Erythroblast (primary cell): ENCODE measurements around the gene CXorf58.

ENCODE experiments used
- DNase-seq, 2 experiments: peaks; one replicate each; lab custom pipeline; 2025; lab: John Stamatoyannopoulos, UW
- GATA1 ChIP-seq: IDR thresholded peaks from 2 replicates; pipeline ENCODE4 v1.6.1; 2011; ENCODE audit warnings: low read depth, mild to moderate bottlenecking, control low read depth, low read length, moderate library complexity
- POLR2A ChIP-seq: IDR thresholded peaks from 2 replicates; pipeline ENCODE4 v1.6.1; 2011; ENCODE audit warnings: mild to moderate bottlenecking, low read length

CXorf58 gene

DNA sequence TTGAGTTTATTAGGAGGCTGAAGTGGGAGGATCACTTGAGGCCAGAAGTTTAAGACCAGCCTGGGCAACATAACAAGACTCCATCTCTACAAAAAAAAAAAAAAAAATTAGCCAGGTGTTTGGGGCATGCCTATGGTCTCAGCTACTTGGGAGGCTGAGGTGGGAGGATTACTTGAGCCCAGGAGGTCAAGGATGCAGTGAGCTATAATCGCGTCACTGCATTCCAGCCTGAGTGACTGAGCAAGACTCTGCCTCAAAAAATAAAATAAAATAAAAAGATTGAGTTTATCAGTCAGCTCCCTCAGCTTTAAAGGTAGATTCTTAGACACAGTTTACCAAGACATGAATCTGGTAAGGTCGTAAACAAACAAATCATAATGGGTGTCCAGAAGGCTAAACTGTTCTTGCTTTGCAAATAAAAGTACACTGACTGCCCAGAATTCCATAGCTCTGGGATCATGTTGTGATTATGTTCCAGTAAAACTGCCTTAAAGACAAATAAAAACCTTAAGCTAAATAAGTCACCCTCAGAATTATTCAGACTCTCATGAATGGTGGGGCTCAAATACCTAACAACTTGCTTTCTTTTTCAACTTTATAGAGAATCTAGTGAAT, 18.8 kb upstream of the CXorf58 start:
- no peak for DNase-seq
- no peak for TF ChIP-seq POLR2A
- TF ChIP-seq GATA1: no peak

DNA sequence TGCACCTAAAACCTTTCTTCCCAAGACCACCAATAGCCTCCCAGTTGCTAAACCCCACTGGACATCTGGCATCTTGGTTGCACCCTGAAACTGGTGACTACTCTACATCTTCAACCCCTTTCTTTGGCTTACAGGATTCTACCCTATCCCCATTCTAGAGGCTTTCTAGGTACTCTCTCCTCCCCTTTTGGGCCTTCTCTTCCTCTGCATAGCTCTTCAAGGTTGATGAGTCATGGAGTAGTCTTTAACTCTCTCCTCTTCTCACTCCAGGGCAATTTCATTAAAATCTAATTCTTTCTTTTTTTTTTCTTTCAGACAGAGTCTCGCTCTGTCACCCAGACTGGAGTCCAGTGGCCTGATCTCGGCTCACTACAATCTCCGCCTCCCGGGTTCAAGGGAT, 16.9 kb upstream of the CXorf58 start:
- DNase-seq: no peak

DNA sequence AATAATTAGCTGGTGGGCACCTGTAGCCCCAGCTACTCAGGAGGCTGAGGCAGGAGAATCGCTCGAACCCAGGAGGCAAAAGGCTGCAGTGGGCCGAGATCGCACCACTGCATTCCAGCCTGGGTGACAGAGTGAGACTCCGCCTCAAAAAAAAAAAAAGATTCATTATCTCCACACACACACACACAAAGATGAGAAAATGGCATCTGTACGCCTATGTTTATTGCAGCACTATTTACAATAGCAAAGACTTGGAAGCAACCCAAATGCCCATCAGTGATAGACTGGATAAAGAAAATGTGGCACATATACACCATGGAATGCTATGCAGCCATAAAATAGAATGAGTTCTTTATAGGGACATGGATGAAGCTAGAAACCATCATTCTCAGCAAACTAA, 12.8 kb upstream of the CXorf58 start:
- DNase-seq: peak; percentile 28 to 71

More for the DNA sequence above, 16.9 kb upstream of the CXorf58 start:
- TF ChIP-seq GATA1 (no peak), POLR2A (no peak)

DNA sequence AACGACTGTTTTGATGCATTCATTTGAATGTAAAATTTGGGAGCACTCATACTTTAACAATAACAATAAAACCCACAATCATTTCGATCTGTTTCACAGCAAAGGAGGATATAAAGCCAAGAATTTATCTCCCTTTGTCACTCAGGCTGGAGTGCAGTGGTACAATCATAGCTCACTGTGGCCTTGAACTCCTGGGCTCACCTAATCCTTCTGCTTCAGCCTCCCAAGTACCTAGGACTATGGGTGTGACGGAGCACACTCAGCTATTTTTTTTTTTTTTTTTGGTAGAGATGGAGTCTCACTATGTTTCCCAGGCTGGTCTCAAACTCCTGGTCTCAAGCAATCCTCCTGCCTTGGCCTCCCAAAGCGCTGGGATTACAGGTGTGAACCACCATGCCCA, 11.3 kb upstream of the CXorf58 start:
- peak; percentile 37 to 39 for DNase-seq

DNA sequence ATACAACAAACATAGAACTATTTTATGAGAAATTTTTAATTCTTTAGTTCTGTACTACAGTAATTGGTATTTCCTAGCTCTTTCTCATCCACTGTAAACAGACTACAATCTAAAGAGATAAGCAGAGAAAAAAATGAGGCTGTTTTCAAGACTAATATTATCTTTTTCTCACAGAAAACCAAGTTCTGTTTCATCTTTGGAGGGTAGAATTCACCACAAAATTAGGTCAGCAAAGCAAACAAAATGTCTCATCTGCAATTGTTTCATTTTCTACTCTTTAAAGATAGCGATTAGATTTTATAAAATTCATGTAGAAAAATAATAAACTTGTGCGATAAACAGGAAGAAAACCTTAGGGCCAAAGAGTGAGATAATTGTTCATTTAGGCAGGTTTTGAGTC, 10.8 kb upstream of the CXorf58 start:
- no peak for TF ChIP-seq GATA1
- DNase-seq: peak; percentile 41 to 52

DNA sequence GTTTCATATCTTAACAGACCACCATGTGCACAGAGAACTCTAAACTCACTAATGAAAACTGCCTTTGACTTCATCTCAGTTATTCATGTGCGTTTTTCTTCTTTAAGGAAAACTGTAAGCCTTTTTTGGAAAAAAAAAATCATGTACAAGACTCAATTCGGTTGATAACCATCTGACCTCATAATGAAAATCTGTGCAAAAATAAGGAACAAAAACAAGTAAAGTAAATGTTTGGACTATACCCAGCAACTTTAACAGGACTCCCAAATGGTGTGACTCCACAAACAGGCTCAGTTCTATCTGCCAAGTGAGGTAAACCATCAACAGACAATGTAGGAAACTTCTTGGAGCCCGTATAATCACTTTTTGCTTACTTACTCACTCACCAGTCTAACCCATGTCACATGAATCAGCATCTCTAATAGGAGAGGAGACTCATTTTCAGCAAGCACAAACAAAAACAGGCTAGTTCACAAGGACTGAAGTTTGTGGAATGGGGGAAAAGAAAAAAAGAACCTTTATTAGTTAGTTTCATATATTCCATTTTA, 9.3 kb upstream of the CXorf58 start:
- TF ChIP-seq POLR2A (no peak), GATA1 (no peak)
- peak; percentile 17 to 55 for DNase-seq

DNA sequence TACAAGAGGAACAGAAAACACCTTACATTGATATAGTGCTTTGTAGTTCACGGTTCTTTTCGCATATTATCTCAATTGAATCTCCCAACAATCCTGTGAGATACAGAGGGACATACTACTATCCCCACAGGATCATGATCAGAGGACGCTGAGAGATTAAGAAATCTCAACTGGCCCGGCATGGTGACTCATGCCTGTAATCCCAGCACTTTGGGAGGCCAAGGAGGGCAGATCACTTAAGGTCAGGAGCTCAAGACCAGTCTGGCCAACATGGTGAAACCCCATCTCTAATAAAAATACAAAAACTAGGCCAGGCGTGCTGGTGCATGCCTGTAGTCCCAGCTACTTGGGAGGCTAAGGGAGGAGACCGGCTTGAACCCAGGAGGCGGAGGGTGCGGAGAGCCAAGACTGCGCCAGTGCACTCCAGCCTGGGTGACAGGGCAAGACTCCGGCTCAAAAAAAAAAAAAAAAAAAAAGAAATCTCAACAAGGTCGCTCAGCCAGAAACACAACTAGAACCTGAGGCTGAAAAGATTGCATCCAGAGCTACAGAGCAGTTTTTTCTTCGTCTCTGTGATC, 7.5 kb upstream of the CXorf58 start:
- no peak for TF ChIP-seq POLR2A
- TF ChIP-seq GATA1: no peak
- peak; percentile 43 to 49 for DNase-seq

DNA sequence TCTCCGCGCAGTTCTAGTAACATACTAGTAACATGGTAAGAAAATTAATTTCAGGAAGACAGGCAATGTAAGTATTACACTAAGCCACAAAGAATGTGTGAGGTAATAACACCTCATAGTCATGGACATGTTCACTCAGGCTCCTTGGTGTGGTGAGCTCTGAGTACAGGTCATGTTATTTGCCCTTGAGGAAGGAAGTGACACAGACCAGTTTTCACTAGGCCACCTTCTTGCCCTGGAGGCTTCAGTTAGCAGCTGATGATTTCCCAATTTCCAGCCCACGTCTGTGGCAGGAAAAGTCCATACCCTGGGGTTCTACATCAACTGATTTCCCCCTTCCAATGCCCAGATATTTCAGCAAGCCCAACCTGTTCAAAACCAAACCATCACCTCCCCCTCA, 6.7 kb upstream of the CXorf58 start:
- TF ChIP-seq POLR2A (no peak), GATA1 (no peak)
- peak in 1 of 2 experiments; percentile 14 for DNase-seq

DNA sequence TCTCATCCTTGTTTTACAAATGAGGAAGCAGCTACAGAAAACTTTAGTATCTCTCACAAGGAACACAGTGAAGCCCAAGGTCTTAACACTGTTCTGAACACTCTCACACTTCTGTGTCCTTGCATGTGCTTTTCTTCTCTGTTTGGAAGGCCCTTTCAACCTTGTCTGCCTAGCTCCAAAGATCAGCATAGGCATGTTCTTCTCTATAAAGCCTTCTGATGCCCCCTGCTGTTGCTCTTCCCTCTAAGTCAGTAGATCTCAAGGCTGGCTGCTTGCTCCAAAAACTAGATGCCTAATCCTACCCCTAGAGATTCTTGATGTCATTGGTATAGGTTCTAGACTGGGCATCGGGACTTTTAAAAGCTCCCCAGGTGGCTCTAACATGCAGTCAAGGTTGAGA, 6.0 kb upstream of the CXorf58 start:
- no peak for TF ChIP-seq GATA1
- no peak for TF ChIP-seq POLR2A
- DNase-seq: peak; percentile 82 to 84

DNA sequence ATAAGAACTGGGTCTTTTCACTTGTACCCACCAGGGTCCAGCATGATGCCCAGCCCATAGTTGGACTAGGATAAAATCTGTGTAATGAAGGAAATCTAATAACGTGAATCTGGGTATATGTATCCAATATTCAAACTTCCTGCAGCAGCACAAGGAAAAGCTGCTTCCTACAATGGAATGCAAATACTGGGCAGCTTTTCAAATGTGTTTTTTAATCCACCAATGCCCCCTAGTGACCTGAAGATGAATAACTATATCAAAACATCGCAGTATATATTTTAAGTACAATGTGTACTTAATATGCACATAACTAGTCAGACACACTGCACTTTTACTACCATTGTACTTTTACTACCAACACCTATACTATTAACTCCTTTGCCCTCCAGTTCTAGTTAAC, 5.4 kb upstream of the CXorf58 start:
- TF ChIP-seq GATA1: no peak
- DNase-seq: peak; percentile 45 to 72

DNA sequence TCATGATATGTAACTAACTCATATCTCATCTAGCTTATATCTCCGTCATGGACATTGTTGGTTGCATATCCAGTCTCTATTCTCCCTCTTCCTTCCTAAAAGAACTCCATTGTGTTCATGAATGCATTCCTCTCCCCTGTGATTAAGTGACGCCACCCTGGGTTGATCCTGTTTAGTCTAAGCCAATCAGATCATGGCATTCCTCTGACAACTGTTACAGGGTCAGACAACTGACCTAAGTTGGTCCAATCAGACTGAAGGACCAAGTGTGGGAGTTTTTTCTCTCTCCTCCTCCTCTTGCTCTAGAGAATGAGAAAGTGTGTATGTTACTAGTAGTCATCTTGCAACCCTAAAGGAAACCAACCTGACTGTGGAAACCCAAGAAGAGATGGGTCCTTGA, 3.7 kb upstream of the CXorf58 start:
- no peak for TF ChIP-seq GATA1
- TF ChIP-seq POLR2A: no peak
- DNase-seq: no peak

DNA sequence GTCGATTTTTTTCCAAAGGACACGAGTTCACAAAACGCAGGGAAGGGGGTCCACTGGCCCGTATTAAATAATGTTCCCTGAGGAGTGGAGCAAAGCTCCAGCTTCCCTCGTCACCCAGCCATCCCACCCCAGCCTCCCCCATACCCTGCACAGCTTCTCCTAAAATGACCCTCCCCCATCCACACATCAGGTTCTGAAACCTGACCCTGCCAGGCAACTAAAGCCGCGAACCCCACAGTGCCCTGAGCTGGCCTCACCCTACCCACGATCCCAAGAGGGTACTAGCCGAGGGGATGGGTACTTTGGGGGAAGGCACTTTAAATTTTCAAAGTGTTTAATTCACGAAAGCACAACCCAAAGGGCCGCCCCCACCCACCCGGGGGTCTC, 702 bp upstream of the CXorf58 start:
- no peak for DNase-seq
- no peak for TF ChIP-seq POLR2A
- TF ChIP-seq GATA1: no peak

DNA sequence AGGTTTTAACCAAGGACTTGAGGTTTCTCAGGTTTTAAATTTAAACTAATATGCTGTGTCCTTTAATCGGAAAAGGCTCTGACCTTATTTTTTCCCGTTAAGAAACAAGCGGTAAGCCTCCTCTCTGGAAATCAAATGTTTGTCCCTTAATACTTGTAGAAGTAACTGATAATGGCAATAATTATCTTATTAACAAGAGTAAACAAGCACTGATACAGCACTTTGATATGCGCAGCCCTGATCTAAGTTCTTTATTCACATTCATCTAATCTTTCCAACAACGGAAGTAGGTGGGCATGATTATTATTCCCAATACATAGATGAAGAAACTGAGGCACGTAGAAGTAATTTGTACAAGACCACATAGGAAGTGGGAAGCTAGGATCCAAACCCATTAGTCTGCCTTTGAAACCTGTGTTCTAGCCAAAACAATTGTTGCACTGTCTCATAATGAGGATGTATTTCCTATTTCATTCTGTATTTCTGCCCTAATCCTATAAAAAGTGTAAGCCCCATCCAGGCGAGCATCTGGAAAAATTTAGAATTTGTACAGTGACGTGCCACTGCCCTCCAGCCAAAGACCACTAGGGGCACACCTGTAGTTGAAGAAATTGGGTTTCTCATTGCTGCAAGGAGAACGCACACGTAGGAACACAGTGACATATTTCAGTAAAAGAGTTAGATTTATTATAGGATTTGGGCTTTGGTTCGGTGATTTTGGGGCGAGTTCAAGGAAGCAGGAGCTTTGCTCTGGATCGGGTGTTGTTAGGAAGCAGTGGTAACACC, 606 bp downstream of the CXorf58 start:
- peak; percentile 5 to 14 for DNase-seq
- TF ChIP-seq POLR2A: no peak
- no peak for TF ChIP-seq GATA1

DNA sequence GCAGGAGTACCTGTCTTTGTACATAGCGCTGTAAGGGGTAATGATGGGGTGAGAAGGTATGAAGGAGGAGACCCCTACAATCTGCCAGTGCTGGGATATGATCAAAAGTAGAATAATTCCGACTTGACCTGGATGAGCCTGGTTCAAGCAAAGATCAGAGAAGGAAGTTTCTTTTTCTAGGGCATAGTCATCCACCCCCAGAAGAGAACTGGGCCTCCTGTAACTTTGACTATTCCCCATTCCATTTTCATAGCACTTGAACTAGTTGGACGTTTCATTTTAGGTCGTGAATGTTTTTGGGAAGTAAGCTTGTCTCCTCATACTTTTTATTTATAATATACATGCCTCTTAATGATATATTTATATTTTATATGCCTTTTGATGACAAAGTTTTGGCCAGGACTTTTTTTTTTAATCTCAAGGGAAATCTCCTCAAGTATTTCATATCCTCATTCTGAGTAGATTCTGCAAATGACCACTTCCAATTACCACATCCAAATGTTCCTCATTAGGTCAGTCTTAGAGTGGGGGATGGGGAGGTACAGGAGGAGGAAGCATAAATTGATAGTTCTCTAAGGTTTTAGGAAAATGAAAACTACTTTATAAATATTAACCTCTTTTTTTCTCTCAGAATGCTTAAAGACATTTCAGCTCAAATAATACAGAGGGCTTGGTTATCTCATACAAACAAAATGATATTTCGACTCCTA, 3.5 kb downstream of the CXorf58 start:
- DNase-seq: no peak
- TF ChIP-seq POLR2A (no peak), GATA1 (no peak)
